ENCODE results near the gene TFB2M.

TFB2M gene

DNA sequence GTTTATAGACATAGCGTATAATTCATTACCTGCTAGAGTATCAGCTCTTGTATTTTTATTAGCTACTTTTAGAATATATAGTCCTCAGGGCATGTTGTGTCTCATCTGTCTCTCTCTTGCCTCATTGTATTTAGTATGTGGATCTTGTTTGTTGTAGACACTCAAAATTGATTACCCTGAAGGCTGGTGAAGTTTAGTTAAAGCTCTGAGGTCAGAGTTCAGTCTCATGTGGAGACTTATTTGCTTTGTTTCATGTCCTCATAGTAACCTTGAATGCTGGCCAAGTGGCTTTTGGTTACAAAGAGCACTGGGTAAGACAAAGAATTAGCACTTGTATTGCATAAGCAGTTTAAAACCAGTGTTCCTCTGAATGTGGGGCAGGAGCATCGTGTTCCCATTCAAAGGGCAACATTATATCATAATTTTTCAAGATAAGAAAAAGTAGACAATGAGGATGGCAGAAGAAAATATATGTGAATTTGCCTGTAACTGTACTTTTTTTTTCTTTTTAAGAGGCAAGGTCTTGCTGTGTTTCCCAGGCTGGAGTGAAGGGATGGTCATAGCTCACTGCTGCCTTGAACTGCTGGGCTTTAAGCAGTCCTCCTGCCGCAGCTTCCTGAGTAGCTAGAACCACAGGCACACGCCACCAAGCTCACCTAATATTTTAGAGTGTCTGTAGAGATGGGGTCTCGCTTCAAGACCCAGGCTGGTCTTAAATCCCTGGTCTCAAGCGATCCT, 17.6 kb upstream of the TFB2M start:
- DNase-seq: no peak
- peaks cover 81% of the 10 kb centered on the region for H3K79me2 ChIP-seq (ENCODE audit: low read length)
- no peaks in the 10 kb centered on the region for H3K9me2 ChIP-seq (replicated peaks; ENCODE audit: insufficient read depth, low read length)
- H3K4me3 ChIP-seq (ENCODE audit: low read length): no peak overlapping the region
- H4K20me1 ChIP-seq (ENCODE audit: insufficient read depth, low read length): no peaks in the 10 kb centered on the region
- peaks cover 20% of the 10 kb centered on the region for H3F3A ChIP-seq (ENCODE audit: insufficient read depth, low read length)
- peaks cover 33% of the 10 kb centered on the region for H3K4me1 ChIP-seq (ENCODE audit: low read length)
- no peak overlapping the region for H3K27ac ChIP-seq (ENCODE audit: low read length)
- H2AFZ ChIP-seq (ENCODE audit: low read length): no peak overlapping the region
- no peaks in the 10 kb centered on the region for H3K27me3 ChIP-seq (replicated peaks; ENCODE audit: insufficient read depth, low read length)
- no peaks in the 10 kb centered on the region for H3K36me3 ChIP-seq (replicated peaks; ENCODE audit: insufficient read depth, low read length)
- no peak overlapping the region for H3K9ac ChIP-seq (ENCODE audit: low read length)
- H3K9me3 ChIP-seq (replicated peaks; ENCODE audit: insufficient read depth, low read length): no peaks in the 10 kb centered on the region
- no peak for TF ChIP-seq EZH2phosphoT487 (IDR thresholded peaks at IDR 0.05; ENCODE audit: low read length)
- TF ChIP-seq, protein P1, sequence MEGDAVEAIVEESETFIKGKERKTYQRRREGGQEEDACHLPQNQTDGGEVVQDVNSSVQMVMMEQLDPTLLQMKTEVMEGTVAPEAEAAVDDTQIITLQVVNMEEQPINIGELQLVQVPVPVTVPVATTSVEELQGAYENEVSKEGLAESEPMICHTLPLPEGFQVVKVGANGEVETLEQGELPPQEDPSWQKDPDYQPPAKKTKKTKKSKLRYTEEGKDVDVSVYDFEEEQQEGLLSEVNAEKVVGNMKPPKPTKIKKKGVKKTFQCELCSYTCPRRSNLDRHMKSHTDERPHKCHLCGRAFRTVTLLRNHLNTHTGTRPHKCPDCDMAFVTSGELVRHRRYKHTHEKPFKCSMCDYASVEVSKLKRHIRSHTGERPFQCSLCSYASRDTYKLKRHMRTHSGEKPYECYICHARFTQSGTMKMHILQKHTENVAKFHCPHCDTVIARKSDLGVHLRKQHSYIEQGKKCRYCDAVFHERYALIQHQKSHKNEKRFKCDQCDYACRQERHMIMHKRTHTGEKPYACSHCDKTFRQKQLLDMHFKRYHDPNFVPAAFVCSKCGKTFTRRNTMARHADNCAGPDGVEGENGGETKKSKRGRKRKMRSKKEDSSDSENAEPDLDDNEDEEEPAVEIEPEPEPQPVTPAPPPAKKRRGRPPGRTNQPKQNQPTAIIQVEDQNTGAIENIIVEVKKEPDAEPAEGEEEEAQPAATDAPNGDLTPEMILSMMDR (IDR thresholded peaks at IDR 0.05; ENCODE audit: low read length): no peak
- H3K4me2 ChIP-seq (ENCODE audit: low read depth, low read length): no peak overlapping the region

GRCh38 chr1:246583056-246583440, 17.0 kb upstream of the TFB2M start:
- Histone ChIP-seq H3K9ac (ENCODE audit: low read length) (no peak overlapping the region), H2AFZ (ENCODE audit: low read length) (no peak overlapping the region)
- no peak for DNase-seq

DNA sequence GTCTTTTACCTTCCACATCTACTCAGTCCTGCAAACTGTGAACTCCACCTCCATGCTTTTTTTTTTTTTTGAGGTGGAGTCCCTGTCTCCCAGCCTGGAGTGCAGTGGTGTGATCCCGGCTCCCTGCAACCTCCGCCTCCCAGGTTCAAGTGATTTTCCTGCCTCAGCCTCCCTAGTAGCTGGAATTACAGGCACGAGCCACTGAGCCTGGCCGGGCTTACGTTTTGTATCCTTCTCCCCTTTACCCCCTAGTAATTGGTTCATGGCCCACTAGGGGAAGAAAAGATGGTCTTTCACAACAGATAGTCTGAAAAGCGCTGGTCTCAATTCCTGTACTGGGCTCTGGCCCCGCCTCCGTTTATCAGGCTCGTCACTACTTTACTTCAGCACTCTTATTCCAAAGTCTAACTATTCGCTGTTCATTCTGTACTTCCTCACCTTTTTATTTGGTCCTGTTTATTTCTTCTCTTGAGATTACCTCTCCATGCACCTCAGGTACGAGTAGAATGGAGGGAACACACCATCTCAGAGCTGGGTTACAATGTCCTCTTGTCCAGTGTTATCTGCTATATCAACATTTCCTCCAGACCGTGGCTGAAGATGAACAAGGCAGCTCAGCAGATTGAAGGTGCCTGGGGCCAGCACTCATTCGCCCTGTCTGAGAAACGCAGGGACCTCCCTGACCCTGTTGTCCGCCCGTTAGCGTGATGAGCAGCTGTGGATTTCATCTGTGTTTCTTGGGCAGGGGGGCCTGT, 16.4 kb upstream of the TFB2M start:
- no peaks in the 10 kb centered on the region for H3K9me2 ChIP-seq (replicated peaks; ENCODE audit: insufficient read depth, low read length)
- H3K4me1 ChIP-seq (ENCODE audit: low read length): peaks cover 35% of the 10 kb centered on the region
- H3K79me2 ChIP-seq (ENCODE audit: low read length): peaks cover 81% of the 10 kb centered on the region
- no peak for DNase-seq
- H3K4me3 ChIP-seq (ENCODE audit: low read length): no peak overlapping the region
- no peaks in the 10 kb centered on the region for H3K36me3 ChIP-seq (replicated peaks; ENCODE audit: insufficient read depth, low read length)
- no peaks in the 10 kb centered on the region for H3K9me3 ChIP-seq (replicated peaks; ENCODE audit: insufficient read depth, low read length)
- H3K4me2 ChIP-seq (ENCODE audit: low read depth, low read length): no peak overlapping the region
- H3F3A ChIP-seq (ENCODE audit: insufficient read depth, low read length): peaks cover 28% of the 10 kb centered on the region
- H3K27me3 ChIP-seq (replicated peaks; ENCODE audit: insufficient read depth, low read length): no peaks in the 10 kb centered on the region
- H3K9ac ChIP-seq (ENCODE audit: low read length): no peak overlapping the region
- no peak overlapping the region for H3K27ac ChIP-seq (ENCODE audit: low read length)
- no peak for TF ChIP-seq EZH2phosphoT487 (IDR thresholded peaks at IDR 0.05; ENCODE audit: low read length)
- no peak for TF ChIP-seq EZH2 (optimal IDR thresholded peaks at IDR 0.05; ENCODE audit: low read depth, low read length)
- TF ChIP-seq, protein P1 (IDR thresholded peaks at IDR 0.05; ENCODE audit: low read length): no peak
- H2AFZ ChIP-seq (ENCODE audit: low read length): no peak overlapping the region
- no peaks in the 10 kb centered on the region for H4K20me1 ChIP-seq (ENCODE audit: insufficient read depth, low read length)

More at GRCh38 chr1:246583056-246583440, 17.0 kb upstream of the TFB2M start:
- Histone ChIP-seq H3K9me2 (replicated peaks; ENCODE audit: insufficient read depth, low read length) (no peaks in the 10 kb centered on the region), H3K4me1 (ENCODE audit: low read length) (peaks cover 34% of the 10 kb centered on the region), H3K36me3 (replicated peaks; ENCODE audit: insufficient read depth, low read length) (no peaks in the 10 kb centered on the region), H3K4me3 (ENCODE audit: low read length) (no peak overlapping the region), H4K20me1 (ENCODE audit: insufficient read depth, low read length) (no peaks in the 10 kb centered on the region), H3F3A (ENCODE audit: insufficient read depth, low read length) (peaks cover 22% of the 10 kb centered on the region), H3K27ac (ENCODE audit: low read length) (no peak overlapping the region), H3K9me3 (replicated peaks; ENCODE audit: insufficient read depth, low read length) (no peaks in the 10 kb centered on the region), H3K79me2 (ENCODE audit: low read length) (peaks cover 83% of the 10 kb centered on the region), H3K27me3 (replicated peaks; ENCODE audit: insufficient read depth, low read length) (no peaks in the 10 kb centered on the region), H3K4me2 (ENCODE audit: low read depth, low read length) (no peak overlapping the region)
- TF ChIP-seq, protein P1 (IDR thresholded peaks at IDR 0.05; ENCODE audit: low read length): no peak
- TF ChIP-seq EZH2phosphoT487 (IDR thresholded peaks at IDR 0.05; ENCODE audit: low read length): no peak
- no peak for TF ChIP-seq EZH2 (optimal IDR thresholded peaks at IDR 0.05; ENCODE audit: low read depth, low read length)
